ENCODE data around the gene NCAM1.

NCAM1 gene

GRCh38 chr11:113201054-113201818, 240.0 kb downstream of the NCAM1 start:
- no peak for DNase-seq (ENCODE audit: low read depth)

- DNase-seq (ENCODE audit: low read depth) = no peak
Observed at GRCh38 chr11:113202431-113202830, 241.2 kb downstream of the NCAM1 start.

GRCh38 chr11:113203141-113203753, 242.0 kb downstream of the NCAM1 start:
- no peak for DNase-seq (ENCODE audit: low read depth)

GRCh38 chr11:113204280-113204679, 243.1 kb downstream of the NCAM1 start:
- DNase-seq (ENCODE audit: low read depth) = no peak

GRCh38 chr11:113213549-113213948, 252.3 kb downstream of the NCAM1 start:
- DNase-seq (ENCODE audit: low read depth) = no peak

- no peak for DNase-seq (ENCODE audit: low read depth)
Observed at GRCh38 chr11:113222241-113222640, 261.0 kb downstream of the NCAM1 start.

GRCh38 chr11:113234888-113235287, 273.7 kb downstream of the NCAM1 start:
- DNase-seq (ENCODE audit: low read depth) = no peak

GRCh38 chr11:113237261-113237660, 276.0 kb downstream of the NCAM1 start:
- DNase-seq (ENCODE audit: low read depth) = no peak

GRCh38 chr11:113238721-113239120, 277.5 kb downstream of the NCAM1 start:
- no peak for DNase-seq (ENCODE audit: low read depth)

- no peak for DNase-seq (ENCODE audit: low read depth)
Observed at GRCh38 chr11:113240389-113240788, 279.2 kb downstream of the NCAM1 start.

GRCh38 chr11:113240790-113241635, 279.8 kb downstream of the NCAM1 start:
- DNase-seq (ENCODE audit: low read depth) = no peak

GRCh38 chr11:113241636-113242054, 280.4 kb downstream of the NCAM1 start:
- no peak for DNase-seq (ENCODE audit: low read depth)

- no peak for DNase-seq (ENCODE audit: low read depth)
Observed at GRCh38 chr11:113242060-113242459, 280.8 kb downstream of the NCAM1 start.

GRCh38 chr11:113242767-113243397, 281.7 kb downstream of the NCAM1 start:
- no peak for DNase-seq (ENCODE audit: low read depth)

GRCh38 chr11:113243696-113244095, 282.5 kb downstream of the NCAM1 start:
- DNase-seq (ENCODE audit: low read depth) = no peak

GRCh38 chr11:113245216-113245615, 284.0 kb downstream of the NCAM1 start:
- DNase-seq (ENCODE audit: low read depth) = no peak

GRCh38 chr11:113247221-113247620, 286.0 kb downstream of the NCAM1 start:
- no peak for DNase-seq (ENCODE audit: low read depth)

- DNase-seq (ENCODE audit: low read depth) = no peak
Observed at GRCh38 chr11:113247966-113248365, 286.7 kb downstream of the NCAM1 start.

GRCh38 chr11:113248702-113249490, 287.7 kb downstream of the NCAM1 start:
- no peak for DNase-seq (ENCODE audit: low read depth)

GRCh38 chr11:113249491-113249763, 288.2 kb downstream of the NCAM1 start:
- DNase-seq (ENCODE audit: low read depth) = no peak

GRCh38 chr11:113249786-113250185, 288.6 kb downstream of the NCAM1 start:
- no peak for DNase-seq (ENCODE audit: low read depth)

GRCh38 chr11:113251281-113251680, 290.1 kb downstream of the NCAM1 start:
- DNase-seq (ENCODE audit: low read depth) = no peak
